Measurements from ENCODE around the gene MAPK8IP3. TPM values are rescaled to one million over a fixed set of nuclear protein-coding genes. Genes with fewer than 3 reads are reported as not detected.

Gene MAPK8IP3
- total RNA-seq, 1 experiment from 2014 or later = 72.3 TPM

DNA sequence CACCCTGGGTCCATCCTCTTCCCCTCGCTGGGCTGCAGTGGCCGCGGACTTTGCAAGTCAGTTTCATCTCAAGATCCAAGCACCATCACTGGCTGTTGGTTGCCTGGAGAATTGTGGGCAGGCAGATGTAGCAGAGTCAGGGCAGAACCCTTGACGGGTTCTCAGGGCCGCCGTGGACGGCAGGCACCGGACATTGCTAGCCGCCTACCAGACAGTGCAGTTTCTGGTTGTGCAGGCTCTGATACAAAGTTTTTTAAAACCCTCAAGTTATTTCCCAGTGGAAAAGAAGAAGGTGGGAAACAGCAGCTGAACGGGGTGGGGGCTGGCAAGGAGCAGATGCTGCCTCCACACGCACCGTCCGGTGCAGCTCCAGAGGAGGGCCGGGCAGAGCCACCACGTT, 3.4 kb downstream of the MAPK8IP3 start (continued):
- TF ChIP-seq, protein P1, sequence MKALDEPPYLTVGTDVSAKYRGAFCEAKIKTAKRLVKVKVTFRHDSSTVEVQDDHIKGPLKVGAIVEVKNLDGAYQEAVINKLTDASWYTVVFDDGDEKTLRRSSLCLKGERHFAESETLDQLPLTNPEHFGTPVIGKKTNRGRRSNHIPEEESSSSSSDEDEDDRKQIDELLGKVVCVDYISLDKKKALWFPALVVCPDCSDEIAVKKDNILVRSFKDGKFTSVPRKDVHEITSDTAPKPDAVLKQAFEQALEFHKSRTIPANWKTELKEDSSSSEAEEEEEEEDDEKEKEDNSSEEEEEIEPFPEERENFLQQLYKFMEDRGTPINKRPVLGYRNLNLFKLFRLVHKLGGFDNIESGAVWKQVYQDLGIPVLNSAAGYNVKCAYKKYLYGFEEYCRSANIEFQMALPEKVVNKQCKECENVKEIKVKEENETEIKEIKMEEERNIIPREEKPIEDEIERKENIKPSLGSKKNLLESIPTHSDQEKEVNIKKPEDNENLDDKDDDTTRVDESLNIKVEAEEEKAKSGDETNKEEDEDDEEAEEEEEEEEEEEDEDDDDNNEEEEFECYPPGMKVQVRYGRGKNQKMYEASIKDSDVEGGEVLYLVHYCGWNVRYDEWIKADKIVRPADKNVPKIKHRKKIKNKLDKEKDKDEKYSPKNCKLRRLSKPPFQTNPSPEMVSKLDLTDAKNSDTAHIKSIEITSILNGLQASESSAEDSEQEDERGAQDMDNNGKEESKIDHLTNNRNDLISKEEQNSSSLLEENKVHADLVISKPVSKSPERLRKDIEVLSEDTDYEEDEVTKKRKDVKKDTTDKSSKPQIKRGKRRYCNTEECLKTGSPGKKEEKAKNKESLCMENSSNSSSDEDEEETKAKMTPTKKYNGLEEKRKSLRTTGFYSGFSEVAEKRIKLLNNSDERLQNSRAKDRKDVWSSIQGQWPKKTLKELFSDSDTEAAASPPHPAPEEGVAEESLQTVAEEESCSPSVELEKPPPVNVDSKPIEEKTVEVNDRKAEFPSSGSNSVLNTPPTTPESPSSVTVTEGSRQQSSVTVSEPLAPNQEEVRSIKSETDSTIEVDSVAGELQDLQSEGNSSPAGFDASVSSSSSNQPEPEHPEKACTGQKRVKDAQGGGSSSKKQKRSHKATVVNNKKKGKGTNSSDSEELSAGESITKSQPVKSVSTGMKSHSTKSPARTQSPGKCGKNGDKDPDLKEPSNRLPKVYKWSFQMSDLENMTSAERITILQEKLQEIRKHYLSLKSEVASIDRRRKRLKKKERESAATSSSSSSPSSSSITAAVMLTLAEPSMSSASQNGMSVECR (CRISPR knock-in tag; IDR thresholded peaks at IDR 0.05; ENCODE audit: borderline replicate concordance) = no peak
- no peak for TF ChIP-seq FOXP1 (CRISPR knock-in tag; IDR thresholded peaks at IDR 0.05; ENCODE audit: borderline replicate concordance)
- TF ChIP-seq, protein P2, sequence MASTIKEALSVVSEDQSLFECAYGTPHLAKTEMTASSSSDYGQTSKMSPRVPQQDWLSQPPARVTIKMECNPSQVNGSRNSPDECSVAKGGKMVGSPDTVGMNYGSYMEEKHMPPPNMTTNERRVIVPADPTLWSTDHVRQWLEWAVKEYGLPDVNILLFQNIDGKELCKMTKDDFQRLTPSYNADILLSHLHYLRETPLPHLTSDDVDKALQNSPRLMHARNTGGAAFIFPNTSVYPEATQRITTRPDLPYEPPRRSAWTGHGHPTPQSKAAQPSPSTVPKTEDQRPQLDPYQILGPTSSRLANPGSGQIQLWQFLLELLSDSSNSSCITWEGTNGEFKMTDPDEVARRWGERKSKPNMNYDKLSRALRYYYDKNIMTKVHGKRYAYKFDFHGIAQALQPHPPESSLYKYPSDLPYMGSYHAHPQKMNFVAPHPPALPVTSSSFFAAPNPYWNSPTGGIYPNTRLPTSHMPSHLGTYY (CRISPR knock-in tag; IDR thresholded peaks at IDR 0.05) = no peak
- TF ChIP-seq, protein P3, sequence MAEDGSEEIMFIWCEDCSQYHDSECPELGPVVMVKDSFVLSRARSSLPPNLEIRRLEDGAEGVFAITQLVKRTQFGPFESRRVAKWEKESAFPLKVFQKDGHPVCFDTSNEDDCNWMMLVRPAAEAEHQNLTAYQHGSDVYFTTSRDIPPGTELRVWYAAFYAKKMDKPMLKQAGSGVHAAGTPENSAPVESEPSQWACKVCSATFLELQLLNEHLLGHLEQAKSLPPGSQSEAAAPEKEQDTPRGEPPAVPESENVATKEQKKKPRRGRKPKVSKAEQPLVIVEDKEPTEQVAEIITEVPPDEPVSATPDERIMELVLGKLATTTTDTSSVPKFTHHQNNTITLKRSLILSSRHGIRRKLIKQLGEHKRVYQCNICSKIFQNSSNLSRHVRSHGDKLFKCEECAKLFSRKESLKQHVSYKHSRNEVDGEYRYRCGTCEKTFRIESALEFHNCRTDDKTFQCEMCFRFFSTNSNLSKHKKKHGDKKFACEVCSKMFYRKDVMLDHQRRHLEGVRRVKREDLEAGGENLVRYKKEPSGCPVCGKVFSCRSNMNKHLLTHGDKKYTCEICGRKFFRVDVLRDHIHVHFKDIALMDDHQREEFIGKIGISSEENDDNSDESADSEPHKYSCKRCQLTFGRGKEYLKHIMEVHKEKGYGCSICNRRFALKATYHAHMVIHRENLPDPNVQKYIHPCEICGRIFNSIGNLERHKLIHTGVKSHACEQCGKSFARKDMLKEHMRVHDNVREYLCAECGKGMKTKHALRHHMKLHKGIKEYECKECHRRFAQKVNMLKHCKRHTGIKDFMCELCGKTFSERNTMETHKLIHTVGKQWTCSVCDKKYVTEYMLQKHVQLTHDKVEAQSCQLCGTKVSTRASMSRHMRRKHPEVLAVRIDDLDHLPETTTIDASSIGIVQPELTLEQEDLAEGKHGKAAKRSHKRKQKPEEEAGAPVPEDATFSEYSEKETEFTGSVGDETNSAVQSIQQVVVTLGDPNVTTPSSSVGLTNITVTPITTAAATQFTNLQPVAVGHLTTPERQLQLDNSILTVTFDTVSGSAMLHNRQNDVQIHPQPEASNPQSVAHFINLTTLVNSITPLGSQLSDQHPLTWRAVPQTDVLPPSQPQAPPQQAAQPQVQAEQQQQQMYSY (CRISPR knock-in tag; IDR thresholded peaks at IDR 0.05) = no peak

DNA sequence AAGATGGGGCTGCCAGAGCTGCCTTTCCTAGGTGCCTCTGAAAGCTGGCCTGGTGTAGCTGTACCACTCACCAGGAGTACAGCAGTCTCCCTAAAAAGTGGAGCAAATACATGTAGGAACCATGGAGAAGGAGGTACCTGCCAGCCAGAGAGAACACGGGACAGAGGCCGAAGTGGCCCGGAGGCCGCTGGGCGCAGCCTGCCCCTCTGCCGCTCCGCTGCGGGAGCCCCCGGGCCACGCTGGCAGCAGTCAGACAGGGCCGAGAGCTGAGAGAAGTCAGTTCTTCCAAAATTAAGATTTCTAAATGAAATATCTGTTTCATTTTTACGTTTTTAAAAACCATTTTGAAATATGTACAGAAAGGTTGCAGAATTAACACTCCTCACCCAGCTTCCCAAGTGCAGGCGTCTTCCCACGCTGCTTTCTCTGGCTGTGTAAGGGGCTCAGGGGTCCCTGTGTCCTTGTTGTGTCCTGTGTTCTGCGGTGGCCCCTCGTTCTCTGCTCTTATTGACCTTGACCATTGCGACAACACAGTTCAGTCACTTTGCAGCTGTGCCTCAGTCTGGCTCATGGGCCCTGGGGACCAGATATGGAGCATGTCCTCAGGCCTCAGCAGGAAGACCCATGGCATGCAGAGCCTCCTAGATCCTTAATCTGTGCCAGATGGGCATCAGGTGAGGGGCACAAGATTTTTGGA, 5.0 kb downstream of the MAPK8IP3 start:
- Mint-ChIP-seq H3K9me3 (no peaks in the 10 kb centered on the region), H3K27ac (peak overlapping the region; percentile 82), H3K4me1 (peaks cover 33% of the 10 kb centered on the region), H3K4me3 (no peak overlapping the region), H3K36me3 (no peaks in the 10 kb centered on the region), H3K27me3 (ENCODE audit: low read depth) (no peaks in the 10 kb centered on the region)
- POLR2A ChIA-PET = no interaction called here
- DNase-seq (ENCODE audit: low spot score) (no peak), ATAC-seq (no peak)
- TF ChIP-seq ZNF263 (CRISPR knock-in tag; IDR thresholded peaks at IDR 0.05; ENCODE audit: low read depth) (no peak), RORB (CRISPR knock-in tag; IDR thresholded peaks at IDR 0.05) (no peak), HMGA2 (CRISPR knock-in tag; IDR thresholded peaks at IDR 0.05) (no peak), IRF2 (CRISPR knock-in tag; IDR thresholded peaks at IDR 0.05; ENCODE audit: borderline replicate concordance, low read depth) (no peak)
- TF ChIP-seq, protein P4, sequence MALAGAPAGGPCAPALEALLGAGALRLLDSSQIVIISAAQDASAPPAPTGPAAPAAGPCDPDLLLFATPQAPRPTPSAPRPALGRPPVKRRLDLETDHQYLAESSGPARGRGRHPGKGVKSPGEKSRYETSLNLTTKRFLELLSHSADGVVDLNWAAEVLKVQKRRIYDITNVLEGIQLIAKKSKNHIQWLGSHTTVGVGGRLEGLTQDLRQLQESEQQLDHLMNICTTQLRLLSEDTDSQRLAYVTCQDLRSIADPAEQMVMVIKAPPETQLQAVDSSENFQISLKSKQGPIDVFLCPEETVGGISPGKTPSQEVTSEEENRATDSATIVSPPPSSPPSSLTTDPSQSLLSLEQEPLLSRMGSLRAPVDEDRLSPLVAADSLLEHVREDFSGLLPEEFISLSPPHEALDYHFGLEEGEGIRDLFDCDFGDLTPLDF (CRISPR knock-in tag; IDR thresholded peaks at IDR 0.05) = no peak
- TF ChIP-seq, protein P5, sequence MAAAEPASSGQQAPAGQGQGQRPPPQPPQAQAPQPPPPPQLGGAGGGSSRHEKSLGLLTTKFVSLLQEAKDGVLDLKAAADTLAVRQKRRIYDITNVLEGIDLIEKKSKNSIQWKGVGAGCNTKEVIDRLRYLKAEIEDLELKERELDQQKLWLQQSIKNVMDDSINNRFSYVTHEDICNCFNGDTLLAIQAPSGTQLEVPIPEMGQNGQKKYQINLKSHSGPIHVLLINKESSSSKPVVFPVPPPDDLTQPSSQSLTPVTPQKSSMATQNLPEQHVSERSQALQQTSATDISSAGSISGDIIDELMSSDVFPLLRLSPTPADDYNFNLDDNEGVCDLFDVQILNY (CRISPR knock-in tag; IDR thresholded peaks at IDR 0.05) = no peak
- TF ChIP-seq, protein P6, sequence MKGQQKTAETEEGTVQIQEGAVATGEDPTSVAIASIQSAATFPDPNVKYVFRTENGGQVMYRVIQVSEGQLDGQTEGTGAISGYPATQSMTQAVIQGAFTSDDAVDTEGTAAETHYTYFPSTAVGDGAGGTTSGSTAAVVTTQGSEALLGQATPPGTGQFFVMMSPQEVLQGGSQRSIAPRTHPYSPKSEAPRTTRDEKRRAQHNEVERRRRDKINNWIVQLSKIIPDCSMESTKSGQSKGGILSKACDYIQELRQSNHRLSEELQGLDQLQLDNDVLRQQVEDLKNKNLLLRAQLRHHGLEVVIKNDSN (CRISPR knock-in tag; IDR thresholded peaks at IDR 0.05) = no peak
- CTCF ChIA-PET = interaction anchor here (0.6 to 4.9 kb wide), 2 partner anchors 13 to 1604 kb away, joined by 4 to 45 read pairs; no protein-coding TSS in a partner anchor
